Left ventricle myocardium inferior (tissue), 1 donor: ENCODE results near the gene LIMD2. TPM values are rescaled to one million over a fixed set of nuclear protein-coding genes. Genes with fewer than 3 reads are reported as not detected.

Experiments
- DNase-seq: peaks from one replicate; pipeline ENCODE4 v3.0.0-alpha.2; 2020
- H3K27ac ChIP-seq: fragments of 200-600 bp; replicated peaks from 2 replicates; pipeline ENCODE4 v1.8.0; 2021
- H3K27me3 ChIP-seq: fragments of 200-600 bp; 2 replicates; pipeline ENCODE4 v1.8.0; 2021; ENCODE audit warnings: low read depth
- H3K36me3 ChIP-seq: fragments of 200-600 bp; 2 replicates; pipeline ENCODE4 v1.8.0; 2021
- H3K4me1 ChIP-seq: fragments of 200-600 bp; 2 replicates; pipeline ENCODE4 v1.8.0; 2021
- H3K4me3 ChIP-seq: fragments of 200-600 bp; 2 replicates; pipeline ENCODE4 v1.8.0; 2021; ENCODE audit warnings: mild to moderate bottlenecking, moderate library complexity
- H3K9me3 ChIP-seq: fragments of 200-600 bp; replicated peaks from 2 replicates; pipeline ENCODE4 v1.8.0; 2021
- intact Hi-C: fragments of 100-400 bp; cut with micrococcal nuclease; formaldehyde crosslinking; loops from one replicate; pipeline ENCODE4 v1.11.0; 2022
- total RNA-seq: library from RNA; stranded (reverse); fragmentation: NEBNext Ultra II Directional; extraction: Animal tissue kit (Norgen Biotek cat#: 25700); gene quantifications from one replicate; pipeline ENCODE4 v1.2.1, GENCODE V29; 2021
- TF ChIP-seq, protein P1 (sequence below): fragments of 200-600 bp; IDR thresholded peaks from 2 replicates; pipeline ENCODE4 v1.8.0; 2021; ENCODE audit warnings: antibody characterized with exemption, mild to moderate bottlenecking, borderline replicate concordance
- donor health status: DM: no; HTN: yes; CAD: no; lungs with severe emphysema.

The LIMD2 gene
- total RNA-seq, 1 donor from 2014 or later: 2.7 TPM

- Histone ChIP-seq H3K27ac (no peak overlapping the region), H3K4me3 (no peak overlapping the region), H3K4me1 (peaks cover 5% of the 10 kb centered on the region), H3K36me3 (peaks cover 71% of the 10 kb centered on the region), H3K27me3 (no peaks in the 10 kb centered on the region), H3K9me3 (no peaks in the 10 kb centered on the region)
- TF ChIP-seq, protein P1, sequence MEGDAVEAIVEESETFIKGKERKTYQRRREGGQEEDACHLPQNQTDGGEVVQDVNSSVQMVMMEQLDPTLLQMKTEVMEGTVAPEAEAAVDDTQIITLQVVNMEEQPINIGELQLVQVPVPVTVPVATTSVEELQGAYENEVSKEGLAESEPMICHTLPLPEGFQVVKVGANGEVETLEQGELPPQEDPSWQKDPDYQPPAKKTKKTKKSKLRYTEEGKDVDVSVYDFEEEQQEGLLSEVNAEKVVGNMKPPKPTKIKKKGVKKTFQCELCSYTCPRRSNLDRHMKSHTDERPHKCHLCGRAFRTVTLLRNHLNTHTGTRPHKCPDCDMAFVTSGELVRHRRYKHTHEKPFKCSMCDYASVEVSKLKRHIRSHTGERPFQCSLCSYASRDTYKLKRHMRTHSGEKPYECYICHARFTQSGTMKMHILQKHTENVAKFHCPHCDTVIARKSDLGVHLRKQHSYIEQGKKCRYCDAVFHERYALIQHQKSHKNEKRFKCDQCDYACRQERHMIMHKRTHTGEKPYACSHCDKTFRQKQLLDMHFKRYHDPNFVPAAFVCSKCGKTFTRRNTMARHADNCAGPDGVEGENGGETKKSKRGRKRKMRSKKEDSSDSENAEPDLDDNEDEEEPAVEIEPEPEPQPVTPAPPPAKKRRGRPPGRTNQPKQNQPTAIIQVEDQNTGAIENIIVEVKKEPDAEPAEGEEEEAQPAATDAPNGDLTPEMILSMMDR: no peak
- intact Hi-C loops: no loop called here
- no peak for DNase-seq
These were observed 40.1 kb downstream of the LIMD2 start for GRCh38 chr17:63659850-63660249.

- TF ChIP-seq, protein P1: no peak
- no peaks in the 10 kb centered on the region for H3K4me1 ChIP-seq
- H3K4me3 ChIP-seq: no peak overlapping the region
- H3K36me3 ChIP-seq: peaks cover 82% of the 10 kb centered on the region
- DNase-seq: no peak
- H3K27me3 ChIP-seq: no peaks in the 10 kb centered on the region
- intact Hi-C loops: no loop called here
- no peaks in the 10 kb centered on the region for H3K9me3 ChIP-seq
- H3K27ac ChIP-seq: no peak overlapping the region
These were observed 41.6 kb downstream of the LIMD2 start for GRCh38 chr17:63658366-63658765.

DNA sequence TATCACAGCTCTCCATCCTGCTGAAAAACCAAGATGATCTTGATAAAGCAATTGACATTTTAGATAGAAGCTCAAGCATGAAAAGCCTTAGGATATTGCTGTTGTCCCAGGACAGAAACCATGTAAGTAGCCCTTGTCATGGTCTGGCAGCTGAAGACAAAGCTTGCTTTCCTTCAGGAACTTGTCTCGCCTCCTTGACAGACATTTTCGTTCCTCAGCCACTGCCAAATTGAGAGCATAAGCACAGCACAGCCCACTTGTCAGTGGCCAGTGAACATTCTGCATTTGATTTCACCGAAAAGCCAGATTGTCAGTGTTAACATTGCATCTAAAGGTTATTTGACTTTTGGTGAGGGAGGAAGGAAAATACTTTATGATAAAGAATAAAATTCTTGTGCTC, 42.1 kb downstream of the LIMD2 start:
- Histone ChIP-seq H3K9me3 (no peaks in the 10 kb centered on the region), H3K27ac (no peak overlapping the region), H3K4me3 (no peak overlapping the region), H3K36me3 (peaks cover 82% of the 10 kb centered on the region), H3K27me3 (no peaks in the 10 kb centered on the region), H3K4me1 (peaks cover under 1% of the 10 kb centered on the region)
- TF ChIP-seq, protein P1: no peak
- intact Hi-C loops: no loop called here
- no peak for DNase-seq

DNA sequence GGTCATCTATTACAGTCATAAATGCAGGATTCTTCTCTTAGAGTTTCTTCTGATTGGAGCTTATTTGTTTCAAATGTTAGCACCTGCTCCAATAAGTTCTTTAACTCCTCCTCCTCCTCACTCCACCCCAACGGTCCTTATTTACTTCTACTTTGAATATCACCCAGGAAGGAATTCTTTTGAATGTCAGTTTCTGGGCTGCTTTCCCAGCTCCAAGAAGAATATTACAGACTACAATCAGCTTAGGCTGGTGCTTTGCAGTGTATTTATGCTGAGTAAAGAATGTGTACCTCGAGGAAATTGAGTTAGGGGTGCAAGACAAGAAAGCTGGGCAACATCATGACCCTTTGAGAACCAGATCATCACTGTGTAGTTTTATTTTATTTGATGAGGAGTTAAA, 46.9 kb downstream of the LIMD2 start:
- no peak overlapping the region for H3K4me3 ChIP-seq
- H3K27me3 ChIP-seq: no peaks in the 10 kb centered on the region
- H3K4me1 ChIP-seq: peaks cover 7% of the 10 kb centered on the region
- intact Hi-C loops: no loop called here
- H3K27ac ChIP-seq: no peak overlapping the region
- peaks cover 54% of the 10 kb centered on the region for H3K36me3 ChIP-seq
- no peak for DNase-seq
- TF ChIP-seq, protein P1: no peak
- no peaks in the 10 kb centered on the region for H3K9me3 ChIP-seq

- Histone ChIP-seq H3K9me3 (no peaks in the 10 kb centered on the region), H3K27me3 (no peaks in the 10 kb centered on the region), H3K36me3 (peaks cover 52% of the 10 kb centered on the region), H3K4me3 (no peak overlapping the region), H3K27ac (no peak overlapping the region), H3K4me1 (peaks cover 10% of the 10 kb centered on the region)
- no peak for DNase-seq
- TF ChIP-seq, protein P1: no peak
- intact Hi-C loops: no loop called here
These were observed 47.8 kb downstream of the LIMD2 start for GRCh38 chr17:63652106-63652505.

DNA sequence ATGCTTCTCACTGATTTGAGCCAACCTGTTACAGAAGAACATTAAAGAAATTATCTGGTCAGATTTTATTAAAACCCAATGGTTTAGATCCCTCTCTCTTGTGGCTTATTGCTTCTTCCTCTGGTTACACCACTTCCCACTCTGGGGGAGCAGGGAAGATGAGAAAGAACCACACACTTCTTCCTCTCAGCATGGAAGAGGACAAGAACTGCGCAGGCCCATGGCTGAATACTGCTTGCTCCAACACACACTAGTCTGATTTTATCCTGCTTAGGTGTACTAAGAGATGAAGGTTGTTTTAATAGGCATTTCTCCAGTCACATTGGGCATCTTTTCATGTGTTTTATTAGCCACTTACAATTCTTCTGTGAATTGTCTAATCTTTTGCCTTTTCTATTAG, 50.1 kb downstream of the LIMD2 start:
- Histone ChIP-seq H3K9me3 (no peaks in the 10 kb centered on the region), H3K27ac (no peak overlapping the region), H3K27me3 (no peaks in the 10 kb centered on the region), H3K4me3 (no peak overlapping the region), H3K36me3 (peaks cover 56% of the 10 kb centered on the region), H3K4me1 (peaks cover 28% of the 10 kb centered on the region)
- TF ChIP-seq, protein P1: no peak
- no peak for DNase-seq
- intact Hi-C loops: no loop called here
